Measurements from ENCODE around the gene CYP2W1. TPM values are rescaled to one million over a fixed set of nuclear protein-coding genes. Genes with fewer than 3 reads are reported as not detected.

Gene CYP2W1
- total and polyA plus RNA-seq, 2 experiments from 2014 or later, result 31.1 to 72.3 TPM

GRCh38 chr7:1012004-1012715, 29.2 kb downstream of the CYP2W1 start:
- DNase-seq (ENCODE audit: low spot score), result no peak
- H3K9me3 ChIP-seq (ENCODE audit: low read depth), result no peaks in the 10 kb centered on the region
- no peaks in the 10 kb centered on the region for H4K20me1 ChIP-seq (ENCODE audit: insufficient read depth, poor library complexity, severe bottlenecking)
- peaks cover 13% of the 10 kb centered on the region for H3K4me1 ChIP-seq (ENCODE audit: insufficient read depth)
- H3K4me3 ChIP-seq, result no peak overlapping the region
- no peak for TF ChIP-seq EZH2 (IDR thresholded peaks at IDR 0.05; ENCODE audit: borderline replicate concordance)
- no peak for TF ChIP-seq EZH2phosphoT487 (IDR thresholded peaks at IDR 0.05; ENCODE audit: low read depth, severe bottlenecking, unreplicated experiment)
- no peak overlapping the region for H3K27ac ChIP-seq
- WGBS (ENCODE audit: low lambda C conversion rate, missing lambda C conversion rate), result 92% methylated on average over 29 of the region's 32 CpGs
- no peaks in the 10 kb centered on the region for H3K27me3 ChIP-seq
- H2AFZ ChIP-seq, result no peak overlapping the region
- no peaks in the 10 kb centered on the region for H3K36me3 ChIP-seq (replicated peaks; ENCODE audit: insufficient read depth, low read depth)
- H3K9me2 ChIP-seq (replicated peaks; ENCODE audit: insufficient read depth), result no peaks in the 10 kb centered on the region
- H3K4me2 ChIP-seq, result no peak overlapping the region
- peaks cover 13% of the 10 kb centered on the region for H3K79me2 ChIP-seq

DNA sequence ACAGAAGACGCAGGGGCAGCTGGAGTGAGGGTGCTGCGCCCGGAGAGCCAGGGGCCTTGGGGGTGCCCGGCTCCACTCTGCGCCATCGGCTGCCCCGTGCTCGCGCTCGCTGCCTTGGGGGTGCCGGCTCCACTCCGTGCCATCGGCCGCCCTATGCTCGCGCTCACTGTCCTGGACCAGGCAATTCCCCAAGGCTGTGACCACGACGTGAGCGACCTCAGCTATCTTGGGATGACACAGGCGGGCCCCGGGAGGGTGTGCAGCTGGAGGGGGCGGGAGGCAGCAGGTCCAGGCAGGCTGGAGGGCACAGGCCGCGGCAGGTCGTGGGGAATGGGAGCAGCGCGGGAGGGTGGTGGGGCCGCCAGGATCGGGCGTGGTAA, 29.7 kb downstream of the CYP2W1 start:
- H3K27me3 ChIP-seq, result no peaks in the 10 kb centered on the region
- H3K79me2 ChIP-seq, result peaks cover 15% of the 10 kb centered on the region
- no peaks in the 10 kb centered on the region for H4K20me1 ChIP-seq (ENCODE audit: insufficient read depth, poor library complexity, severe bottlenecking)
- no peak overlapping the region for H3K27ac ChIP-seq
- TF ChIP-seq EZH2 (IDR thresholded peaks at IDR 0.05; ENCODE audit: borderline replicate concordance) (no peak), EZH2phosphoT487 (IDR thresholded peaks at IDR 0.05; ENCODE audit: low read depth, severe bottlenecking, unreplicated experiment) (no peak), CTCF (IDR thresholded peaks at IDR 0.05; ENCODE audit: poor library complexity) (no peak)
- H2AFZ ChIP-seq, result no peak overlapping the region
- WGBS (ENCODE audit: low lambda C conversion rate, missing lambda C conversion rate), result 99% methylated on average over 13 of the region's 30 CpGs
- H3K36me3 ChIP-seq (replicated peaks; ENCODE audit: insufficient read depth, low read depth), result no peaks in the 10 kb centered on the region
- peaks cover 13% of the 10 kb centered on the region for H3K4me1 ChIP-seq (ENCODE audit: insufficient read depth)
- no peak overlapping the region for H3K4me2 ChIP-seq
- H3K9me3 ChIP-seq (ENCODE audit: low read depth), result no peaks in the 10 kb centered on the region
- no peak overlapping the region for H3K4me3 ChIP-seq
- no peaks in the 10 kb centered on the region for H3K9me2 ChIP-seq (replicated peaks; ENCODE audit: insufficient read depth)
- no peak for DNase-seq (ENCODE audit: low spot score)

DNA sequence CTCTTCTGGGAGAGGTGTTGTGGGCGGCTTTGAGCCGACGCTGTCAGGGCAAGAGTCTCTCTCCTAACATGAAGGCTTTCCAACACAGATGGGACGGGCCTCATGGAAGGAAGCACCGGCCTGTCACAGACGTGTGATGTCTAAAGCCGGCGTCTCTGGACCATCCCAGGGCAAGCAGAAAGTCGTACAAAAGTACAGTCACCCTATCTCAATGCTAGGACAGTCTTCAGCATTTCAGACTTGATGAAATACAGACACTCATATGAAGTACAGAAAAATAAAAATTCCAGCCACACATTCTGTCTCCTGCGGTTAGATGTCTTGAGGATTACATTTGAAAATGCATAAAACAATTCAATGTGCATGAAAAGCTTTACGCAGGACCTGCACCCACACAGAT, 30.6 kb downstream of the CYP2W1 start:
- TF ChIP-seq EZH2 (IDR thresholded peaks at IDR 0.05; ENCODE audit: borderline replicate concordance), result no peak
- TF ChIP-seq EZH2phosphoT487 (IDR thresholded peaks at IDR 0.05; ENCODE audit: low read depth, severe bottlenecking, unreplicated experiment), result no peak
- no peak for TF ChIP-seq CTCF (IDR thresholded peaks at IDR 0.05; ENCODE audit: poor library complexity)
- no peak for DNase-seq (ENCODE audit: low spot score)
- H3K79me2 ChIP-seq, result peaks cover 15% of the 10 kb centered on the region

GRCh38 chr7:1014681-1015080, 31.7 kb downstream of the CYP2W1 start:
- Histone ChIP-seq H4K20me1 (ENCODE audit: insufficient read depth, poor library complexity, severe bottlenecking) (no peaks in the 10 kb centered on the region), H3K27me3 (no peaks in the 10 kb centered on the region), H2AFZ (no peak overlapping the region), H3K9me3 (ENCODE audit: low read depth) (no peaks in the 10 kb centered on the region), H3K4me2 (no peak overlapping the region), H3K4me1 (ENCODE audit: insufficient read depth) (peaks cover 13% of the 10 kb centered on the region), H3K36me3 (replicated peaks; ENCODE audit: insufficient read depth, low read depth) (no peaks in the 10 kb centered on the region), H3K79me2 (peaks cover 15% of the 10 kb centered on the region), H3K27ac (no peak overlapping the region), H3K4me3 (no peak overlapping the region), H3K9me2 (replicated peaks; ENCODE audit: insufficient read depth) (no peaks in the 10 kb centered on the region)
- 94% methylated on average over 20 of the region's 20 CpGs for WGBS (ENCODE audit: low lambda C conversion rate, missing lambda C conversion rate)
- no peak for DNase-seq (ENCODE audit: low spot score)
- TF ChIP-seq EZH2phosphoT487 (IDR thresholded peaks at IDR 0.05; ENCODE audit: low read depth, severe bottlenecking, unreplicated experiment) (no peak), EZH2 (IDR thresholded peaks at IDR 0.05; ENCODE audit: borderline replicate concordance) (no peak), CTCF (IDR thresholded peaks at IDR 0.05; ENCODE audit: poor library complexity) (no peak)

More for the DNA sequence above, 30.6 kb downstream of the CYP2W1 start:
- Histone ChIP-seq H3K4me3 (no peak overlapping the region), H3K9me3 (ENCODE audit: low read depth) (no peaks in the 10 kb centered on the region), H4K20me1 (ENCODE audit: insufficient read depth, poor library complexity, severe bottlenecking) (no peaks in the 10 kb centered on the region), H3K4me1 (ENCODE audit: insufficient read depth) (peaks cover 13% of the 10 kb centered on the region), H3K27ac (peak overlapping the region; percentile 25), H3K4me2 (no peak overlapping the region), H3K36me3 (replicated peaks; ENCODE audit: insufficient read depth, low read depth) (no peaks in the 10 kb centered on the region), H3K9me2 (replicated peaks; ENCODE audit: insufficient read depth) (no peaks in the 10 kb centered on the region), H2AFZ (no peak overlapping the region), H3K27me3 (no peaks in the 10 kb centered on the region)
- 73% methylated on average over 11 of the region's 11 CpGs for WGBS (ENCODE audit: low lambda C conversion rate, missing lambda C conversion rate)
